Left forelimb (tissue), 1 donor: Measurements from ENCODE around the gene MPDZ.

Experiments
- DNase-seq: peaks from one replicate; pipeline ENCODE4 v3.0.0-alpha.2; 2018; ENCODE audit warnings: low spot score

MPDZ gene

GRCh38 chr9:13131991-13132390 is 147.5 kb downstream of the MPDZ start:
- no peak for DNase-seq

- no peak for DNase-seq
Measured at GRCh38 chr9:13131416-13131815, 148.1 kb downstream of the MPDZ start.

- no peak for DNase-seq
Measured at GRCh38 chr9:13128266-13128860, 151.1 kb downstream of the MPDZ start.

- DNase-seq, result no peak
Measured at GRCh38 chr9:13127131-13127530, 152.4 kb downstream of the MPDZ start.

- no peak for DNase-seq
Measured at GRCh38 chr9:13125261-13125660, 154.2 kb downstream of the MPDZ start.

- DNase-seq, result no peak
Measured at GRCh38 chr9:13122756-13123369, 156.6 kb downstream of the MPDZ start.

- DNase-seq, result no peak
Measured at GRCh38 chr9:13118313-13118712, 161.2 kb downstream of the MPDZ start.

- DNase-seq, result no peak
Measured at GRCh38 chr9:13116292-13116691, 163.2 kb downstream of the MPDZ start.

- no peak for DNase-seq
Measured at GRCh38 chr9:13113751-13114150, 165.7 kb downstream of the MPDZ start.

GRCh38 chr9:13113216-13113615 is 166.3 kb downstream of the MPDZ start:
- no peak for DNase-seq

GRCh38 chr9:13111778-13112177 is 167.7 kb downstream of the MPDZ start:
- DNase-seq, result no peak

- no peak for DNase-seq
Measured at GRCh38 chr9:13110766-13111417, 168.6 kb downstream of the MPDZ start.

- no peak for DNase-seq
Measured at GRCh38 chr9:13109781-13110180, 169.7 kb downstream of the MPDZ start.

- DNase-seq, result no peak
Measured at GRCh38 chr9:13107008-13107407, 172.5 kb downstream of the MPDZ start.

GRCh38 chr9:13100914-13101572 is 178.4 kb downstream of the MPDZ start:
- DNase-seq, result no peak

- DNase-seq, result no peak
Measured at GRCh38 chr9:13095056-13095455, 184.4 kb downstream of the MPDZ start.

GRCh38 chr9:13090628-13091027 is 188.9 kb downstream of the MPDZ start:
- no peak for DNase-seq

- no peak for DNase-seq
Measured at GRCh38 chr9:13089666-13090065, 189.8 kb downstream of the MPDZ start.

GRCh38 chr9:13088720-13089427 is 190.6 kb downstream of the MPDZ start:
- DNase-seq, result peak; percentile 65

GRCh38 chr9:13083963-13084528 is 195.4 kb downstream of the MPDZ start:
- no peak for DNase-seq

- DNase-seq, result no peak
Measured at GRCh38 chr9:13083366-13083765, 196.1 kb downstream of the MPDZ start.

GRCh38 chr9:13082796-13083195 is 196.7 kb downstream of the MPDZ start:
- no peak for DNase-seq
